ENCODE data around the gene TMEM143. TPM values are rescaled to one million over a fixed set of nuclear protein-coding genes. Genes with fewer than 3 reads are reported as not detected.

The TMEM143 gene
- total and polyA plus RNA-seq, 10 of the 15 experiments (the other 5 are each of a cell fraction or from before 2014, with no cell fraction given) = 1.5 to 19.5 (median 10.1) TPM

- TF ChIP-seq IKZF1 (conservative IDR thresholded peaks at IDR 0.05) (no peak), SUZ12 (IDR thresholded peaks at IDR 0.05; ENCODE audit: unreplicated experiment) (peak; percentile 82)
- WGBS (ENCODE audit: insufficient coverage, insufficient replicate concordance, low lambda C conversion rate, missing lambda C conversion rate) = 7% methylated on average over 21 of the region's 38 CpGs
- DNase-seq (ENCODE audit: low read depth, low spot score) (no peak), FAIRE-seq (no peak), ATAC-seq (no peak)
- ChIA-PET POLR2A (interaction anchor here (1.3 kb wide), 1 partner anchor 62 kb away, joined by 3 read pairs; no protein-coding TSS in a partner anchor), SMC1A (ENCODE audit: uncharacterized antibody, unreplicated experiment) (no interaction called here), RAD21 (ENCODE audit: unreplicated experiment) (no interaction called here), CTCF (interaction anchor here (1.0 to 1.4 kb wide), 2 partner anchors 30 to 194 kb away, joined by 3 read pairs; partner anchors contain the start of genes SYNGR4 and TMEM143)
- Histone ChIP-seq H3K9ac (ENCODE audit: control insufficient read depth, insufficient read depth, low read length) (no peak overlapping the region), H3K4me1 (ENCODE audit: control insufficient read depth, insufficient read depth, low read length) (peaks cover 6% of the 10 kb centered on the region; the same call in 1 of the 2 replicates), H3K9me3 (replicated peaks; ENCODE audit: control insufficient read depth, insufficient read depth, low read length) (no peaks in the 10 kb centered on the region), H3K36me3 (ENCODE audit: control insufficient read depth in 2 of 2, insufficient read depth in 2 of 2, low read length in 1 of 2) (no peaks in the 10 kb centered on the region), H3K79me2 (ENCODE audit: control insufficient read depth, insufficient read depth, low read length) (peaks cover 16% of the 10 kb centered on the region), H2AFZ (ENCODE audit: control insufficient read depth, low read depth, low read length) (no peak overlapping the region), H3K4me2 (ENCODE audit: control insufficient read depth, insufficient read depth) (no peak overlapping the region), H3K27ac (ENCODE audit: control insufficient read depth, insufficient read depth) (no peak overlapping the region), H4K20me1 (ENCODE audit: control insufficient read depth, insufficient read depth) (no peaks in the 10 kb centered on the region), H3K27me3 (replicated peaks in 1 of 2; ENCODE audit: control insufficient read depth in 2 of 2, insufficient read depth in 2 of 2, low read length in 1 of 2) (peaks cover 13 to 16% of the 10 kb centered on the region in 2 experiments), H3K4me3 (no peak overlapping the region)
- intact Hi-C loops (cut with micrococcal nuclease; ENCODE audit: unreplicated experiment) = no loop called here
- in situ Hi-C loops (cut with MboI) = no loop called here
- no TSS peak for BruUV-seq (replicated peaks)
These were observed 30.8 kb upstream of the TMEM143 start for GRCh38 chr19:48394331-48395169.

GRCh38 chr19:48393559-48394330, 30.0 kb upstream of the TMEM143 start, which contains the start of gene GRIN2D:
Gene GRIN2D, plus strand, starts transcription at chr19:48393668. Its CDS starts 4,725 bp downstream, at chr19:48398393.
- RAD21 ChIA-PET (ENCODE audit: unreplicated experiment) = no interaction called here
- peaks cover 9% of the 10 kb centered on the region; the same call in 1 of the 2 replicates for H3K4me1 ChIP-seq (ENCODE audit: control insufficient read depth, insufficient read depth, low read length)
- TF ChIP-seq ZNF592 (IDR thresholded peaks at IDR 0.05) (no peak), ZBTB4 (CRISPR knock-in tag; IDR thresholded peaks at IDR 0.05) (no peak), BRCA1 (IDR thresholded peaks at IDR 0.05; ENCODE audit: low read depth, low read length) (no peak), CEBPB (IDR thresholded peaks at IDR 0.05; ENCODE audit: borderline replicate concordance in 1 of 2, low read depth in 2 of 2, low read length in 2 of 2) (no peak)

More at GRCh38 chr19:48393559-48394330, 30.0 kb upstream of the TMEM143 start, which contains the start of gene GRIN2D:
- Histone ChIP-seq H3K36me3 (ENCODE audit: control insufficient read depth in 2 of 2, insufficient read depth in 2 of 2, low read length in 1 of 2) (peaks cover 1 to 4% of the 10 kb centered on the region in 2 experiments; a peak in 2 of 4 replicates), H3K27ac (ENCODE audit: control insufficient read depth, insufficient read depth) (no peak within 1 kb of the TSS), H3K4me3 (no peak within 1 kb of the TSS), H3K9me3 (replicated peaks; ENCODE audit: control insufficient read depth, insufficient read depth, low read length) (no peaks in the 10 kb centered on the region), H3K4me2 (ENCODE audit: control insufficient read depth, insufficient read depth) (no peak within 1 kb of the TSS), H4K20me1 (ENCODE audit: control insufficient read depth, insufficient read depth) (no peaks in the 10 kb centered on the region), H2AFZ (ENCODE audit: control insufficient read depth, low read depth, low read length) (no peak within 1 kb of the TSS), H3K27me3 (replicated peaks in 1 of 2; ENCODE audit: control insufficient read depth in 2 of 2, insufficient read depth in 2 of 2, low read length in 1 of 2) (peaks cover 13 to 16% of the 10 kb centered on the region in 2 experiments), H3K79me2 (ENCODE audit: control insufficient read depth, insufficient read depth, low read length) (peaks cover 19% of the 10 kb centered on the region), H3K9ac (ENCODE audit: control insufficient read depth, insufficient read depth, low read length) (no peak within 1 kb of the TSS)
- ChIA-PET SMC1A (ENCODE audit: uncharacterized antibody, unreplicated experiment) (no interaction called here), POLR2A (interaction anchor here (1.3 kb wide), 1 partner anchor 61 kb away, joined by 3 read pairs; no protein-coding TSS in a partner anchor), CTCF (interaction anchor here (1.1 to 1.4 kb wide), 2 partner anchors 8 to 30 kb away, joined by 3 read pairs; partner anchors contain the start of genes SYNGR4 and TMEM143)
- in situ Hi-C loops (cut with MboI) (no loop called here), intact Hi-C loops (cut with micrococcal nuclease; ENCODE audit: unreplicated experiment) (no loop called here)
- DNase-seq (ENCODE audit: low read depth, low spot score) (no peak), ATAC-seq (no peak), FAIRE-seq (no peak)
- no TSS peak for BruUV-seq (replicated peaks)
- 8% methylated on average over 29 of the region's 40 CpGs for WGBS (ENCODE audit: insufficient coverage, insufficient replicate concordance, low lambda C conversion rate, missing lambda C conversion rate)

Data from GM12878 (cell line).